ENCODE measurements around the gene GSG1L. TPM values are rescaled to one million over a fixed set of nuclear protein-coding genes. Genes with fewer than 3 reads are reported as not detected.
"Not testable (repeated sequence)": the region's sequence is repeated elsewhere in the genome, so short reads cannot be mapped to it uniquely, and the experiment has no call there.

The GSG1L gene
- total RNA-seq, 2 donors from 2014 or later = 13.9 to 34.7 TPM

DNA sequence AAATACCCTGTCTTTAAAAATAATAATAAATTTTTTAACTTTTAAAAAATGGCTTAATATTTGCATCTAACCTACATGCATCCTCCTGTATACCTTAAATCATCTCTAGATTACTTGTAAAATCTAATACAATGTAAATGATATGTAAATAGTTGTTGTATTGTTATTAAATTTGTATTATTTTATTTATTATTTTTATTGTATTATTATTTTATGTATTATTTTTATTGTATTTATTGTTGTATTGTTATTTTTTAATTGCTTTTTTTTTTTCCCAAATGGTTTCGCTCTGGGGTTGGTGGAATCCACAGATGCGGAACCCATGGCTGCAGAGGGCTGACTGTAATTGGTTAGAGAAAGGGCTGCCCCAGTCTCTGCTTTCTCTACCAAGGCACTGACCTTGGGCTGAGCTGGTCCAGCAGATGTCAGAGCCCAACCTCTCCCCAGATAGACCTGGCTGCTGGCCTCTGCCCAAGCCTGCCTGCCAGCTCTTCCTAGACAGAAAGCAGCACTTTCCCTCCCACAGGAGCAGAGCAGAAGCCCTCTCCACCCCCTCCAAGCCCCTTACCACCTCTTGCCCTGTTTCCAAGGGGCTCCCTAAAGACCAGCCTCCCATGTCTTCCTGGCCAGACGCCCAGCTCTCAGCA, 183.8 kb downstream of the GSG1L start:
- no peak for TF ChIP-seq CTCF (IDR thresholded peaks at IDR 0.05)
- no peaks in the 10 kb centered on the region for H3K27me3 ChIP-seq
- H3K36me3 ChIP-seq = no peaks in the 10 kb centered on the region
- H3K4me1 ChIP-seq = no peaks in the 10 kb centered on the region
- H3K9me3 ChIP-seq = no peaks in the 10 kb centered on the region
- H3K4me3 ChIP-seq = no peak overlapping the region
- no peak overlapping the region for H3K27ac ChIP-seq
- DNase-seq (ENCODE audit: low spot score) = no peak

DNA sequence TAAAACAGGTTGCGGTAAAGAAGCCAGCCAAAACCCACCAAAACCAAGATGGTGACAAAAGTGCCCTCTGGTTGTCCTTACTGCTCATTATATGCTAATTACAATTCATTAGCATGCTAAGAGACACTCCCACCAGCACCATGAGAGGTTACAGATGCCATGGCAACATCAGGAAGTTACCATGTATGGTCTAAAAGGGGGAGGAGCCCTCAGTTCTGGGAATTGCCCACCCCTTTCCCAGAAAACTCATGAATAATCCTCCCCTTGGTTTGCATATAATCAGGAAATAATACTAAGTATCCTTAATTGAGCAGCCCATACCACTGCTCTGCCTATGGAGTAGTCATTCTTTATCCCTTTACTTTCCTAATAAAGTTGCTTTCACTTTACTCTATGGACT, 190.9 kb downstream of the GSG1L start:
- H3K9me3 ChIP-seq; H3K4me3 ChIP-seq; H3K36me3 ChIP-seq; H3K4me1 ChIP-seq; H3K27me3 ChIP-seq; DNase-seq (ENCODE audit: low spot score); H3K27ac ChIP-seq: not testable (repeated sequence)

DNA sequence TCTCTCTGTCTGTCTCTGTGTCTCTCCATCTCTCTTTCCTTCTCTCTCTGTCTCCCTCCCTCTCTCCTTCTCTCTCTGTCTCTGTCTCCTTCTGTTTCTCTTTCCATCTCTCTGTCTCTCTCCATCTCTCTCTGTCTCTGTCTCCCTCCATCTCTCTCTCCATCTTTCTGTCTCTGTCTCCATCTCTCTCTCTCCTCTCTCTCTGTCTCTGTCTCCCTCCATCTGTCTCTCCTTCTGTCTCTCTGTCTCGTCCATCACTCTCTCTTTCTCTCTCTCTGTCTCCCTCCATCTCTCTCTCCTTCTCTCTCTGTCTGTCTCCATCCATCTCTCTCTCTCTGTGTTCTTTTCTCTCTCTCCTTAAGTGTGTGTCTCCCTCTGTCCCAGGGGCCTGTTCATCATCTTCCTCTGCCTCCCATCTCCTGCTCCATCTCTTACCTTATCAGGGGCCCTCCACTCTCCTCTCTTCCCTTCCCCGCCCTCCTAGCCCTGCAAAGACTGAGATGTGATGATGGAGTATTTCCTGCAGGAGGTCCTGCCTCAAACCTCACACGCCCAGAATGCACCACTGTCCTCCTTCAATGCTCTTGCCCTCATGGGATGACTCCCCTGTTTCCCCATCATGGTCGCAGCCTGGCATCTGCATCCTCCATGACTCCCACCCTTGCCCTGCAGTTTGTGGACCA, 193.3 kb downstream of the GSG1L start:
- no peak overlapping the region for H3K27ac ChIP-seq
- H3K27me3 ChIP-seq = no peaks in the 10 kb centered on the region
- no peaks in the 10 kb centered on the region for H3K4me1 ChIP-seq
- no peak for TF ChIP-seq CTCF (IDR thresholded peaks at IDR 0.05)
- H3K9me3 ChIP-seq = no peaks in the 10 kb centered on the region
- no peak overlapping the region for H3K4me3 ChIP-seq
- no peak for DNase-seq (ENCODE audit: low spot score)
- no peaks in the 10 kb centered on the region for H3K36me3 ChIP-seq

DNA sequence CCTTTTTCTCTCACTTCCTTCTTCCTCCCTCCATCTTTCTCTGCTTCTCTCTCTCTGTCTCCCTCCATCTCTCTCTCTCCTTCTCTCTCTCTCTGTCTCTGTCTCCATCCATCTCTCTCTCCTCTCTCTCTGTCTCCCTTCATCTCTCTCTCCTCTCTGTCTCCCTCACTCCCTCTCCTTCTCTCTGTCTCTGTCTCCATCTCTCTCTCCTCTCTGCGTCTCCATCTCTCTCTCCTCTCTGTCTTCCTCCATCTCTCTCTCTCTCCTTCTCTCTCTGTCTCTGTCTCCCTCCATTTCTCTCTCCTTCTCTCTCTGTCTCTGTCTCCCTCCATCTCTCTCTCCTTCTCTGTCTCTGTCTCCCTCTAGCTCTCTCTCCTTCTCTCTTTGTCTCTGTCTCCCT, 194.1 kb downstream of the GSG1L start:
- no peaks in the 10 kb centered on the region for H3K36me3 ChIP-seq
- H3K27ac ChIP-seq = no peak overlapping the region
- no peak overlapping the region for H3K4me3 ChIP-seq
- TF ChIP-seq CTCF (IDR thresholded peaks at IDR 0.05) = no peak
- DNase-seq (ENCODE audit: low spot score) = no peak
- no peaks in the 10 kb centered on the region for H3K27me3 ChIP-seq
- peaks cover 0 to 5% of the 10 kb centered on the region in 2 donors for H3K9me3 ChIP-seq
- H3K4me1 ChIP-seq = no peaks in the 10 kb centered on the region

DNA sequence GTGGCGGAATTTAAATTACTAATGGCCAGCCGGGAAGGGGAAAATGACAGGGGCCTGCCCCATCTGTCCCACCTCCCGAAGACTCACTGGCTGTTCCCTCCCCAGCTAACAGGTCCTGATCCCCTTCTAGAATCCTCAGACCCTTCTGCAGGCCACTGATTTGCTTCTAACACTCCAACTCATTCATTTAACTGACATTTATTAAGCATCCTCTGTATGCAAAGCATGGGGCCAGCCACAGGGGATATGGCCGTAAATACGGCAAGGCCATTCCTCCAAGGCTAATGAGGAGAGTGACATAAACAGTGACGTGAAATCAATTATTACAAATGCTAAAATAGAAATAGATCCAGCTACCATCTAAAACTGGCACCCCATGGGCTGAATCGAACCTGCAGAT, 195.3 kb downstream of the GSG1L start:
- H3K27me3 ChIP-seq = no peaks in the 10 kb centered on the region

More for the DNA sequence above, 195.3 kb downstream of the GSG1L start:
- Histone ChIP-seq H3K4me3 (no peak overlapping the region), H3K9me3 (peaks cover 7 to 17% of the 10 kb centered on the region in 2 donors), H3K27ac (no peak overlapping the region), H3K36me3 (no peaks in the 10 kb centered on the region), H3K4me1 (no peaks in the 10 kb centered on the region)
- no peak for DNase-seq (ENCODE audit: low spot score)
- no peak for TF ChIP-seq CTCF (IDR thresholded peaks at IDR 0.05)

Data from right atrium auricular region (tissue), 2 donors.